K562 (cell line): ENCODE data around the gene DBNDD2.

Experiments used
- EP300 ChIP-seq: IDR thresholded peaks from 2 replicates; pipeline ENCODE4 v1.6.1; 2012; ENCODE audit warnings: low read length, improper control_type of control experiment
- HES1 ChIP-seq: fragments of 450-650 bp; IDR thresholded peaks from 2 replicates; pipeline ENCODE4 v1.6.1; 2016; ENCODE audit warnings: low read depth, mild to moderate bottlenecking, moderate library complexity
- ID3 ChIP-seq, 2 experiments: fragments of 250-450 bp in 1 of 2; fragments of 450-650 bp in 1 of 2; sonication (Bioruptor Pico) in 1 of 2; IDR thresholded peaks; 2 replicates each; pipeline versions ENCODE4 v1.6.1 to v1.8.0; 2016 to 2021; ENCODE audit warnings: mild to moderate bottlenecking in 2 of 2, moderate library complexity in 2 of 2, missing compliant biosample characterization in 1 of 2, missing genetic modification characterization in 1 of 2
- NRF1 ChIP-seq, 2 experiments: fragments of 450-650 bp; IDR thresholded peaks in 1 of 2; conservative IDR thresholded peaks in 1 of 2; 2 replicates each; pipeline ENCODE4 v1.6.1; 2014; ENCODE audit warnings: mild to moderate bottlenecking in 2 of 2
- RAD51 ChIP-seq: fragments of 450-650 bp; IDR thresholded peaks from 2 replicates; pipeline ENCODE4 v1.7.1; 2016; ENCODE audit warnings: low read depth, mild to moderate bottlenecking, borderline replicate concordance
- TBL1XR1 ChIP-seq, 2 experiments: IDR thresholded peaks; 2 replicates each; pipeline ENCODE4 v1.6.1; 2012; ENCODE audit warnings: improper control_type of control experiment in 2 of 2, low read length in 2 of 2, mild to moderate bottlenecking in 1 of 2
- TRIM24 ChIP-seq, 2 experiments: fragments of 450-650 bp; IDR thresholded peaks; 2 replicates each; pipeline ENCODE4 v1.6.1; 2016
- USF1 ChIP-seq: sonication (generic); formaldehyde crosslinking; IDR thresholded peaks from 2 replicates; pipeline ENCODE4 v1.9.0; 2022; ENCODE audit warnings: mild to moderate bottlenecking, missing genetic modification reagents
- ZBTB33 ChIP-seq: sonication (generic); formaldehyde crosslinking; IDR thresholded peaks from 2 replicates; pipeline ENCODE4 v1.8.1; 2023; ENCODE audit warnings: mild to moderate bottlenecking, missing genetic modification reagents
- ZBTB7A ChIP-seq: IDR thresholded peaks from 2 replicates; pipeline ENCODE4 v1.6.1; 2011; ENCODE audit warnings: low read depth, mild to moderate bottlenecking, low read length, moderate library complexity, borderline replicate concordance; ENCODE audit not compliant: control insufficient read depth
- ZNF655 ChIP-seq: fragments of 250-450 bp; sonication (Bioruptor Pico); IDR thresholded peaks from 2 replicates; pipeline ENCODE4 v1.5.0; 2021

GRCh38 chr20:45367126-45367525, 41.0 kb upstream of the DBNDD2 start:
- no peak for TF ChIP-seq TRIM24 (IDR thresholded peaks at IDR 0.05)
- TF ChIP-seq ZBTB33 (CRISPR knock-in tag) = no peak
- TF ChIP-seq ID3 (CRISPR knock-in tag; IDR thresholded peaks at IDR 0.05) = no peak
- no peak for TF ChIP-seq ID3 (tag; IDR thresholded peaks at IDR 0.05)
- no peak for TF ChIP-seq ZNF655 (CRISPR knock-in tag)
- no peak for TF ChIP-seq EP300
- no peak for TF ChIP-seq RAD51
- TF ChIP-seq HES1 = no peak
- TF ChIP-seq TBL1XR1 (IDR thresholded peaks at IDR 0.05; ENCODE audit: low read length in 2 of 2) = no peak
- no peak for TF ChIP-seq NRF1 (conservative IDR thresholded peaks at IDR 0.05 in 1 of 2, IDR thresholded peaks at IDR 0.05 in 1 of 2)
- TF ChIP-seq ZBTB7A = no peak
- TF ChIP-seq USF1 = no peak
